Measurements from ENCODE around the gene BIRC3. TPM values are rescaled to one million over a fixed set of nuclear protein-coding genes. Genes with fewer than 3 reads are reported as not detected.

BIRC3 gene
- total RNA-seq (10 to 100 TPM in 3 of 10 donors, 1 to 10 TPM in 7; 1.5 to 16.5 (median 5.7) TPM), polyA plus RNA-seq (1 to 10 TPM; 1.1 to 6.0 TPM)
- long read RNA-seq, donor 1, partial matches to known transcripts = 10 of 12 reads
- long read RNA-seq, donor 1, other reads (novel, unspliced or antisense) = 2 of 12 reads
- long read RNA-seq, donor 2, partial matches to known transcripts = 7 of 9 reads
- long read RNA-seq, donor 2, other reads (novel, unspliced or antisense) = 1 of 9 reads
- long read RNA-seq, donor 3, partial matches to known transcripts = 15 of 18 reads
- long read RNA-seq, donor 3, other reads (novel, unspliced or antisense) = 2 of 18 reads

- H3K27ac ChIP-seq = peak within 1 kb of the TSS; percentile 32 to 85 (median 59)
- 2% methylated on average over 34 of the region's 34 CpGs for WGBS, 2 donors
- H3K4me3 ChIP-seq = peak within 1 kb of the TSS in 9 of 10 donors; percentile 44 to 72 (median 59)
- H3K36me3 ChIP-seq = peaks cover 0 to 4% (median 0%) of the 10 kb centered on the region in 9 donors
- intact Hi-C loops (cut with DNase I) = loop anchor here in 1 of 10 donors (2.0 kb wide), 1 partner anchor 30 kb away; the partner anchor contains the start of gene BIRC2
- H3K9me3 ChIP-seq = no peaks in the 10 kb centered on the region
- peak; percentile 93 to 97 (median 96) for ATAC-seq
- H3K27me3 ChIP-seq = no peaks in the 10 kb centered on the region
- peak; percentile 69 to 83 for DNase-seq
- TF ChIP-seq, protein P1, sequence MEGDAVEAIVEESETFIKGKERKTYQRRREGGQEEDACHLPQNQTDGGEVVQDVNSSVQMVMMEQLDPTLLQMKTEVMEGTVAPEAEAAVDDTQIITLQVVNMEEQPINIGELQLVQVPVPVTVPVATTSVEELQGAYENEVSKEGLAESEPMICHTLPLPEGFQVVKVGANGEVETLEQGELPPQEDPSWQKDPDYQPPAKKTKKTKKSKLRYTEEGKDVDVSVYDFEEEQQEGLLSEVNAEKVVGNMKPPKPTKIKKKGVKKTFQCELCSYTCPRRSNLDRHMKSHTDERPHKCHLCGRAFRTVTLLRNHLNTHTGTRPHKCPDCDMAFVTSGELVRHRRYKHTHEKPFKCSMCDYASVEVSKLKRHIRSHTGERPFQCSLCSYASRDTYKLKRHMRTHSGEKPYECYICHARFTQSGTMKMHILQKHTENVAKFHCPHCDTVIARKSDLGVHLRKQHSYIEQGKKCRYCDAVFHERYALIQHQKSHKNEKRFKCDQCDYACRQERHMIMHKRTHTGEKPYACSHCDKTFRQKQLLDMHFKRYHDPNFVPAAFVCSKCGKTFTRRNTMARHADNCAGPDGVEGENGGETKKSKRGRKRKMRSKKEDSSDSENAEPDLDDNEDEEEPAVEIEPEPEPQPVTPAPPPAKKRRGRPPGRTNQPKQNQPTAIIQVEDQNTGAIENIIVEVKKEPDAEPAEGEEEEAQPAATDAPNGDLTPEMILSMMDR (IDR thresholded peaks at IDR 0.05) = peak in 5 of 9 donors; percentile 33 to 52 (median 42)
- peaks cover 0 to 69% (median 17%) of the 10 kb centered on the region in 9 donors for H3K4me1 ChIP-seq
Observed at GRCh38 chr11:102317099-102317767, at the start of gene BIRC3. Gene BIRC3, plus strand, starts transcription at chr11:102317484. Its CDS starts 7,026 bp downstream, at chr11:102324510.

DNA sequence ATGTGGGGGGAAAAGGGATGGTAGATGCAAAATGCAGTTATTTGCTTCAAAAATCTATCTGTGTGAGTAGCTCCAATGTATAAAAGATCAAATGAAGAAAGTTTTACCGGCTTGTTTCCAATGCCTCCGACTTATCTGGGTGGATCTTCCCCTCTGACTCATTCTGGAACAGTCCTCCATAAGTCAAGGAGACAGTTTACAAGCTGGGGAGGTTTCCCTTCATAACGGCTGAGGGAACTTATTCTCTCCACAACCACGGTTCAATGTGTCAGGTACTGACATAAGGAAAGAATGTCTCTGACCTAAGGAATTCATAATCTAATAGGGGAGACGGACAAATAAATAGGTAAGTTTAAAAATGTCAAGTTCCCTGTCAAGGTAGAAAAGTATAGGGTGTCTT, 49.7 kb upstream of the BIRC3 start:
- H3K9me3 ChIP-seq = no peaks in the 10 kb centered on the region
- H3K27ac ChIP-seq = no peak overlapping the region
- no peak overlapping the region for H3K4me3 ChIP-seq
- 55 to 58% methylated on average over 5 of the region's 5 CpGs for WGBS, 2 donors
- TF ChIP-seq, protein P1 (IDR thresholded peaks at IDR 0.05) = no peak
- H3K4me1 ChIP-seq = peaks cover 4 to 21% (median 9%) of the 10 kb centered on the region in 9 donors
- no peaks in the 10 kb centered on the region for H3K36me3 ChIP-seq
- DNase-seq = no peak
- intact Hi-C loops (cut with DNase I) = loop anchor here in 4 of 10 donors (5.0 to 10.0 kb wide), 4 partner anchors 83 to 203 kb away; partner anchors contain the start of gene YAP1 (in 2 of the 4)
- no peak for ATAC-seq
- peaks cover 0 to 47% (median 0%) of the 10 kb centered on the region in 7 donors for H3K27me3 ChIP-seq

- peak overlapping the region in 3 of 10 donors; percentile 30 to 45 (median 39) for H3K27ac ChIP-seq
- intact Hi-C loops (cut with DNase I) = loop anchor here in 4 of 10 donors (5.0 to 10.0 kb wide), 4 partner anchors 84 to 204 kb away; partner anchors contain the start of gene YAP1 (in 2 of the 4)
- peak; percentile 88 to 97 (median 96) for ATAC-seq
Observed at GRCh38 chr11:102268083-102268984, 49.0 kb upstream of the BIRC3 start.

More at GRCh38 chr11:102268083-102268984, 49.0 kb upstream of the BIRC3 start:
- 14 to 16% methylated on average over 39 of the region's 39 CpGs for WGBS, 2 donors
- TF ChIP-seq, protein P1 (IDR thresholded peaks at IDR 0.05) = peak in 7 of 9 donors; percentile 41 to 70 (median 52)
- peaks cover 4 to 21% (median 9%) of the 10 kb centered on the region in 9 donors for H3K4me1 ChIP-seq
- H3K4me3 ChIP-seq = peak overlapping the region in 9 of 10 donors; percentile 34 to 52 (median 48)
- peak; percentile 58 to 77 for DNase-seq
- H3K36me3 ChIP-seq = no peaks in the 10 kb centered on the region
- H3K9me3 ChIP-seq = no peaks in the 10 kb centered on the region
- H3K27me3 ChIP-seq = peaks cover 0 to 53% (median 0%) of the 10 kb centered on the region in 7 donors
